IPS-18c (cell line): ENCODE measurements around the gene KIF18A.

Experiments used
- H3K4me3 ChIP-seq: 2 replicates; pipeline ENCODE4 v1.7.0; 2013; ENCODE audit warnings: low read depth, mild to moderate bottlenecking, low read length, moderate library complexity; ENCODE audit not compliant: insufficient read depth
- H3K9me3 ChIP-seq: one replicate; pipeline ENCODE4 v1.6.1; 2013; ENCODE audit warnings: mild to moderate bottlenecking, low read length, moderate library complexity; ENCODE audit not compliant: control insufficient read depth, insufficient read depth

The KIF18A gene

DNA sequence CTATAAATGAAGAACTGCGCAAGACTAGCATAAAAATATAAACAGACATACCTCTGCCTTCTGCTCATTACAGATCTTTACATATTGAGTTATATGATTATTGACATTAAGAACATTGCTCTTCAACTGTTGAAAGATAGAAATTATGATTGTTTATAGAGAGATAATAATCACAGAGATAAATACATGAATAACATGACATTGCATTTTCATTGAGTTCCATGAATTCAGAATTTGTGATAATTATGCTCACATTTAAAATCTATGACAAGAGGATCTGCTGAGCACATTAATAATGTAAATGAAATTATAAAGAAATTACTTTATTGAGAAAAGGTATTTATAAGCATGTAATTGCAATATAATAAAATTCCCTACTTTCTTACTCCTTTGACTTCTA, 24.8 kb downstream of the KIF18A start:
- no peak overlapping the region for H3K4me3 ChIP-seq
- H3K9me3 ChIP-seq, result no peaks in the 10 kb centered on the region

DNA sequence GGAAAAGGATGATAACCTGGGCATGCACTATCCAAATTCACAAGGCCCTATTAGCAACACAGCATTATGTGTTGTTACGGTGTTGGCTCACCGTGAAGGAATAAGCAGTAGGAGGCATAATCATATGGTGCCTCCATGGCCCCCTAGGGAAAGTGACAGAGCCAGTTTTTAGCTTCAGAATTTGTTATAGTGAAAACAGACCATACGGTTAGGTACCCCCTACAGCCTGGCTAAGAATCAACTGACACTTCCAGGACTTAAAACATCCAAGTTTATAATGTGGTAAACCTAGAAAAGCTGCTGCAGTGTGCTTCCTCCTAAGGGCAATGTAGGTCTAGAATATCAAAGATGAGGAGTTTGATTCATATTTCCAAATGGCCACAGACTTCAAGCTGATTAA, 30.4 kb downstream of the KIF18A start:
- Histone ChIP-seq H3K4me3 (no peak overlapping the region), H3K9me3 (no peaks in the 10 kb centered on the region)

DNA sequence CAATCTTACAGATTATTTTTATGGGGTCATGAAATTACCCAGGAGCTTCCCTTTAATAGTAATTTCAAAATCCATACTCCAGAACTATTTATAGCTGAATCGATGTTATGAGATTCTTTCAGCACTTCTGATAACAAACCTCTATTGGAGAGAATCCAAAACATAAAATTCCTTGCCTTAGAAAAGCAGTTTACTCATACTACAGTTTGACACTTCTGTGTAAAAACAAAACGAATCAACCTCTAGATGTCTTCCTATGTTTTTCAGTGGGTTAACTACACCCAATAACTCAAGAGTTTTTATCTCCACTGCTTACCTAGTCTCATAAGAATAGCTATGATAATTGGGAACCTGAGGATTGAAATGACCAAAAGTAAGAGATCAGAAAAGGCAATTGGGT, 35.6 kb downstream of the KIF18A start:
- Histone ChIP-seq H3K9me3 (no peaks in the 10 kb centered on the region), H3K4me3 (no peak overlapping the region)

DNA sequence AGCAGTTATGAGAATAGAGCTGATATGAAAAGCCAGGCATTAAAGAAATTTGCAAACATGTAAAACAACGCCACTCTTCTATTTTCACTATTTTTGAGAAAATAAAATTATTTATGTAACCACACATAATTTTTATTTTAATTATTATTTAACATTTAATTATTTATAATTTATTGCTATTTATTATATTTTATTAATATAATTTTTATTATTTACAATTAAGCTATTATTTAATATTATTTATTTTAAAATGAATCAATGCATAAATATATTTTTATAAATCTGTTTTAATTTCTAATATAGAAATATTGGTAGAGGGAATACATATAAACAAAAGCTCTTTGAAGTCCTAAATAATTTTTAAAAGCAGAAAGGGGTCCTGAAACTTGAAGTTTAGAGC, 36.7 kb downstream of the KIF18A start:
- Histone ChIP-seq H3K4me3 (no peak overlapping the region), H3K9me3 (no peaks in the 10 kb centered on the region)

GRCh38 chr11:28058333-28058732, 49.6 kb downstream of the KIF18A start:
- no peak overlapping the region for H3K4me3 ChIP-seq
- H3K9me3 ChIP-seq, result no peaks in the 10 kb centered on the region

DNA sequence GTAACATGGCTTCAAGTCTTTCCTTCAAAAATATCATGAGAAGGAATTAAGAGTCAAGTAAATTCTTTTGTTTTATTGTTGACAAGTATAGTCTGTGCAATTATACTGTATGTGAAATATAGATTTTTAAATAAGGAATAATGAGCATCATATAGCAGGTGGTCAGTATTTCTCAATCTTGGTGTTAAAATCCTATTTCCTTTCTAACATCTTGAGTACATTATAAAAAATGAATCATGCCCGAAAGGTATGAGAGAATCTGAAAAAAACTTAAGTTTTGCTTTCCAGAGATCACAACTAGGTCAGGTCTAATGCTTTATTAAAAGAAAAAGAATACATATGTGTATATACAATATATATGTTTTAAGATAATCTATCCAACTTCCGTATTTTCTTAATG, 53.1 kb downstream of the KIF18A start:
- no peaks in the 10 kb centered on the region for H3K9me3 ChIP-seq

GRCh38 chr11:28049338-28050216, 58.4 kb downstream of the KIF18A start:
- H3K9me3 ChIP-seq, result peaks cover 2% of the 10 kb centered on the region
- no peak overlapping the region for H3K4me3 ChIP-seq

More for the DNA sequence above, 53.1 kb downstream of the KIF18A start:
- no peak overlapping the region for H3K4me3 ChIP-seq

GRCh38 chr11:28048812-28049211, 59.1 kb downstream of the KIF18A start:
- Histone ChIP-seq H3K4me3 (no peak overlapping the region), H3K9me3 (peaks cover 2% of the 10 kb centered on the region)

GRCh38 chr11:28043930-28044709, 63.8 kb downstream of the KIF18A start:
- peaks cover 2% of the 10 kb centered on the region for H3K9me3 ChIP-seq
- H3K4me3 ChIP-seq, result no peak overlapping the region

DNA sequence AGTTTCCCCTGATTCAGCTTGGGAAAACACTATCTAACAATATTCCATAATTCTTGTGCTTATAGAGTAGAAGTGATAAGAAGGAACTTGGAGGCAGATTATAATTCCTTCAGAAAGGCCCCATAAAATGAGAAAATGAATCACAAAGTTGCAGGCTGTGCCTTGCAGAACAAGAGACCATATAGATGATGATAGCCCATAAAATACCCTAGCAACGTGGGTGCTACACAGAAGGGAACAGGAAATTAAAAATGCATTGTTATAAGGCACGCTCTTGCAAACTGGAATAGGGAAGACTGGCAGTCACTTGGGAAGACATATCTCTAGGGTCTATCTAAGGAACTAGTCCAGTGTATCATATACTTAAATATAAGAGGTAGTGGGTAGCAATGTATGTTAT, 67.6 kb downstream of the KIF18A start:
- H3K4me3 ChIP-seq, result no peak overlapping the region
- H3K9me3 ChIP-seq, result no peaks in the 10 kb centered on the region

- Histone ChIP-seq H3K9me3 (no peaks in the 10 kb centered on the region), H3K4me3 (no peak overlapping the region)
Observed at GRCh38 chr11:28038775-28039174, 69.2 kb downstream of the KIF18A start.

DNA sequence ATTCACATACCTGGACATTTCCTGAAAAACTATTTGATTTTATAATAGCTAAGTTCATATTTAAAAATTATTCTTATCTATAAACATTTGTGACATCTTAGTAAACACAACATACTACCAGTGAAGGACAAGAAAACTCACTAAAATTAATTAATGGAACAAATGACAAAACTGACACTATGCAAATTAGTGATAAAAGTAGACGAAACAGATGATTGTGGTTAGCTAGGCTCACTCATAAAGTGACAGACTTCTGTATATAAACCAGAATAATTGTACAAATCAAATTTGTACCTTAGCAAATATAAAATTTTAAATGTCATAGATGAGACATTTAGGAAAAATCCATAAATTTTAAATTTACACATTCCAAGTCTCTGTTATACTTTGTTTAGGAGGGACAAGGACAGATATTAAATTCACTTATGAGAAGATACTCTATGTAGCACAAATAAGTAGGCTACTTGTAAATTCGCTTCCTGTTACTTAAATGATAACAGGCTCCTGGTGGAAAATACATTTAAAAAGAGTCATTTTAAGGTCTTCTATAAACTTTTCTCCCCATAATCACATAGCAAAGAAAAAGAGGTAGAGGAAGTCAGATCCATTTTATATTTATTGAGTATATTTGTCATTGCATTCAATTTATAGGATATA, 81.2 kb downstream of the KIF18A start:
- Histone ChIP-seq H3K9me3 (no peaks in the 10 kb centered on the region), H3K4me3 (no peak overlapping the region)

- Histone ChIP-seq H3K4me3 (no peak overlapping the region), H3K9me3 (no peaks in the 10 kb centered on the region)
Observed at GRCh38 chr11:28017816-28018215, 90.1 kb downstream of the KIF18A start.

DNA sequence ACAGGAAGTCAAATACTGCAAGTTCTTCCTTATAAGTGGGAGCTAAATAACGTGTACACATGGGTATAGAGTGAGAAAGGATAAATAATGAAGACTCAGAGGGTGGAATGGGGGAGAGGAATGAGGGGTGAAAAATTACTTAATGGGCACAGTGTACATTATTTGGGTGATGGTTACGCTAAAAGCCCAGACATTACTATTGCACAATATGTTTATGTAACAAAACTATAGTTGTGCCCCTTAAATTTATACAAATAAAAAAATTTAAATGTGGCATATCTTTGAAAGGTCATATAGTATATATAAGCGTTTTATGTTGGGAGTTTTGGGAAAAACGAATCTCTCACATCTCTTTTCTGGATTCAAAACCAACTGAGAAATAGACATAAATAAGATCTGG, 96.1 kb downstream of the KIF18A start:
- H3K4me3 ChIP-seq, result no peak overlapping the region
- no peaks in the 10 kb centered on the region for H3K9me3 ChIP-seq

GRCh38 chr11:28009996-28010395, 98.0 kb downstream of the KIF18A start:
- no peak overlapping the region for H3K4me3 ChIP-seq
- no peaks in the 10 kb centered on the region for H3K9me3 ChIP-seq

GRCh38 chr11:28009388-28009787, 98.6 kb downstream of the KIF18A start:
- no peak overlapping the region for H3K4me3 ChIP-seq
- H3K9me3 ChIP-seq, result no peaks in the 10 kb centered on the region

GRCh38 chr11:28003615-28004014, 104.3 kb downstream of the KIF18A start:
- Histone ChIP-seq H3K9me3 (peaks cover 9% of the 10 kb centered on the region), H3K4me3 (no peak overlapping the region)

GRCh38 chr11:27998552-27998951, 109.4 kb downstream of the KIF18A start:
- H3K4me3 ChIP-seq, result no peak overlapping the region
- H3K9me3 ChIP-seq, result peaks cover 9% of the 10 kb centered on the region
